ES-I3 (cell line): ENCODE results near the gene XIRP1.

Experiments
- H3K36me3 ChIP-seq: 2 replicates; pipeline ENCODE4 v1.6.1; 2013; ENCODE audit warnings: mild to moderate bottlenecking, low read length, control low read depth, moderate library complexity; ENCODE audit not compliant: insufficient read depth
- H3K4me1 ChIP-seq: 2 replicates; pipeline ENCODE4 v1.6.1; 2013; ENCODE audit warnings: mild to moderate bottlenecking, control low read depth, low read length; ENCODE audit not compliant: insufficient read depth
- H3K9ac ChIP-seq: 2 replicates; pipeline ENCODE4 v1.6.1; 2013; ENCODE audit warnings: low read depth, mild to moderate bottlenecking, low read length, moderate library complexity
- H3K9me3 ChIP-seq: 2 replicates; pipeline ENCODE4 v1.6.1; 2013; ENCODE audit warnings: mild to moderate bottlenecking, low read length, moderate library complexity; ENCODE audit not compliant: control insufficient read depth, insufficient read depth

Gene XIRP1

DNA sequence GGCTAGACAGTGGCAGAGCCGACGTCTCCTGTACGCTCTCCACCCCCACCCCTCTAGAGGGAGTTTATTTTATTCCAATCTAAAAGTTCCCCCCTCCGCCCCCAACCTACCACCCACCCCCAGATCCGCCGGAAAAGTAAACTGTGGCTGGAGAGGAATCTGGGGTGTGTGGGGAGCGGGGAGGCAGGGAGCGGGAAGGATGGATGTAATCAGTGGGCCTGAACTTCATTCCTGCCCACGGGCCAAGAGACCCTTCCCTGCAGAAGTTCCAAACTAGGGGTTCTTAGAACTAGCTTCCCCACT lies 38.5 kb downstream of the XIRP1 start:
- Histone ChIP-seq H3K9me3 (no peaks in the 10 kb centered on the region), H3K36me3 (no peaks in the 10 kb centered on the region), H3K4me1 (peaks cover 28% of the 10 kb centered on the region), H3K9ac (peak overlapping the region; percentile 59)

GRCh38 chr3:39150803-39151631 lies 41.4 kb downstream of the XIRP1 start:
- Histone ChIP-seq H3K9me3 (no peaks in the 10 kb centered on the region), H3K36me3 (no peaks in the 10 kb centered on the region), H3K4me1 (peaks cover 54% of the 10 kb centered on the region), H3K9ac (peak overlapping the region; percentile 63)

DNA sequence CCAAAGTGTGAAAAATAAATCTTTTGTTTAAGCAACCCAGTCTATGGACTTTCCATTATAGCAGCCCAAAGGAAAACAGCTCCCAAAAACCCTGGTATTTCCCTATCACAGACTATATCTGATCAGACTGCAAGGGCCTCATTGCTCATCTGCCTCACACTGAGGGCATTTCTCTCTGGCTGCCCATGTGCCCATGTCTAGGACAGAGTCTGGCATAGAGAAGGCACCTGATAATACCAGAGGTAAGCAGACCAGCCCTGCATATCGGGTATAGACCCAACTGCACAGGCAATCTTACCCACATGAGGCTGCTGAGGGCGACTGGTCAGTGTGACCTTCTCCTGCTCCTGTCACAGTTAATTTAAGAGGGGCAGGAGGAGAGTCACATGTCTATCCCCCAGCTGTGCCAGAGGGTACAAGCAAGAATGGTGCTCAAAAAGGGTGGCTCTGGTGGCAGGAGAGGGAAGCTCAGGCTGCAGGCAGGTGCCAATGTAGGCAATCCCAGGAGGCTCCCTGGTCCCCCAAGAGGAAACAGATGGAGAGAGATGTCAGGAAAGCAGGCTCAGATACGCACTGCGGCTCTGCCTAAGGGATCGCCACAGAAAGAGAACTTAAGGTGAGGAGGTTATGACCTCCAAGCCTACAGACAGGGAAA lies 42.1 kb downstream of the XIRP1 start:
- H3K9ac ChIP-seq = peak overlapping the region; percentile 63; the same call in 1 of the 2 replicates
- H3K36me3 ChIP-seq = no peaks in the 10 kb centered on the region
- peaks cover 54% of the 10 kb centered on the region for H3K4me1 ChIP-seq
- H3K9me3 ChIP-seq = no peaks in the 10 kb centered on the region

GRCh38 chr3:39149498-39150147 lies 42.8 kb downstream of the XIRP1 start:
- Histone ChIP-seq H3K4me1 (peaks cover 49% of the 10 kb centered on the region), H3K36me3 (no peaks in the 10 kb centered on the region), H3K9ac (no peak overlapping the region)

DNA sequence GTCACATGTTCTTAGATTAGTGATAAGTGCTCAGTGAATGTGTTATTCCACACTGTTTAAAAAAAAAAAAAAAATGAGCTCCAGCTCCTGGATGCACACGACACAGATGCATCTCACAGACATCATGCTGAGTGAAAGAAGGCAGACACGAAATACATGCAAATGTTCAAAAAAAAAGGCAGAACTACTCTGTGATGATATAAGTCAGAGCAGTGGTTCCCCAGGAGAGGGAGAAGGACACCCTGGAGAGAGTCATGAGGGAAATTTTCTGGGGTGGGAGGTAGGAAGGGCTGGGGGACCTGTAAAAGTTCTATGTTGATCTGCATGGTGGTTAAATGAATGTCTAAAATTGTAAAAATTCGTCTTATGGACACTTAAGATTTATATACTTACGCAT lies 43.3 kb downstream of the XIRP1 start:
- Histone ChIP-seq H3K4me1 (peaks cover 49% of the 10 kb centered on the region), H3K9ac (no peak overlapping the region), H3K36me3 (no peaks in the 10 kb centered on the region), H3K9me3 (no peaks in the 10 kb centered on the region)

More at GRCh38 chr3:39149498-39150147, 42.8 kb downstream of the XIRP1 start:
- no peaks in the 10 kb centered on the region for H3K9me3 ChIP-seq

DNA sequence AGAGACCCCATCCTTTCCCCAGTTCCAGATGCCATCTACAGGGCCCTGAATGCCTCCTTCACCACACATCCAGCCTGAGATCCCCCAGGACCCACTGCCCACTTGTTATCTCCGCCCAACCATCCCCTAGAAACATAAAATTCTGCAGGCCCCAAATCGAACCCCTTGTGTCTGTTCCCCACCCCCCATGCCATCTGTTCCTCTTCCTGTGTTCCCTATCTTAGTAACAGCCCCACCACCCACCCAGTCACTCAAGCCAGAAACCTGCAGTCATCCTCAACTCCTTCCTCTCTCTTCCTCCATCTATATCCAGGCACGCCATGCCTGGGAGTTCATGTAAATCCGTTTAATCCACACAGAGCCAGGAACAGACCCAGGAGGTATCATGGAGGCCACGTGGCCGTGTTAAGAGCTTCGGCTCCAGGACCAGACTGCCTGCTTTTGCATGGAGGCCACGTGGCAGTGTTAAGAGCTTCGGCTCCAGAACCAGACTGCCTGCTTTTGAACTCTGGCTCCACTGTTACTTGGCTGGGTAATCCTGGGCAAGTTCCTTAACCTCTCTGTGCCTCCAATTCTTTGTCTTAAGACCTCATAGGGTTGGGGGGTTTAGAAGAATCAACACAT lies 43.8 kb downstream of the XIRP1 start:
- Histone ChIP-seq H3K9me3 (no peaks in the 10 kb centered on the region), H3K36me3 (no peaks in the 10 kb centered on the region), H3K9ac (no peak overlapping the region), H3K4me1 (peaks cover 49% of the 10 kb centered on the region)

GRCh38 chr3:39147711-39148434 lies 44.5 kb downstream of the XIRP1 start:
- Histone ChIP-seq H3K9me3 (no peaks in the 10 kb centered on the region), H3K36me3 (no peaks in the 10 kb centered on the region), H3K4me1 (peaks cover 49% of the 10 kb centered on the region), H3K9ac (peak overlapping the region; percentile 22)

GRCh38 chr3:39146611-39147591 lies 45.5 kb downstream of the XIRP1 start:
- no peaks in the 10 kb centered on the region for H3K9me3 ChIP-seq
- H3K36me3 ChIP-seq = no peaks in the 10 kb centered on the region
- peaks cover 49% of the 10 kb centered on the region for H3K4me1 ChIP-seq
- H3K9ac ChIP-seq = peak overlapping the region; percentile 22

DNA sequence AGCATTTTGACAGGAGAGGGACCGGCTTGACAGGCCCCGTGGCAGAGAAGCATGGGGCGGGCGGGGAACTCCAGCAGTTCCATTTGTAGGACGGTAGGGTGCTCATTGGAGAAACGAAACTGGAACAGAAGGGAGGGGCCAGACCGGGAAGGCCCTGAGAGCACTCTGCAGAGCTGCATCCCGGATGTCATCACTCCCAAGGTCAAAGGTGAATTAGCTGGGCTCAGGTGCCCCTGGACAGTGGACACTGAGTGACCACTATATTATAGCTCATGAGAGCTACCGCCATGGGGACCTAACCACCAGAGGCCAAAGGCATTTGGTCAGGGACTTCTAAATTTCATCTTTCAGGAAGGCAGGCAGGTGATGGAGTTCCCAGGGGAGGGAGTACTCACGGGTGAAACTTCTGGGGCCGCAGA lies 46.3 kb downstream of the XIRP1 start:
- Histone ChIP-seq H3K4me1 (peaks cover 47% of the 10 kb centered on the region), H3K9ac (no peak overlapping the region)

GRCh38 chr3:39144748-39145380 lies 47.5 kb downstream of the XIRP1 start:
- Histone ChIP-seq H3K36me3 (no peaks in the 10 kb centered on the region), H3K9me3 (no peaks in the 10 kb centered on the region), H3K9ac (no peak overlapping the region), H3K4me1 (peaks cover 36% of the 10 kb centered on the region)

More for the DNA sequence above, 46.3 kb downstream of the XIRP1 start:
- no peaks in the 10 kb centered on the region for H3K36me3 ChIP-seq
- H3K9me3 ChIP-seq = no peaks in the 10 kb centered on the region

GRCh38 chr3:39144095-39144747 lies 48.2 kb downstream of the XIRP1 start:
- no peak overlapping the region for H3K9ac ChIP-seq
- no peaks in the 10 kb centered on the region for H3K9me3 ChIP-seq
- peaks cover 30% of the 10 kb centered on the region for H3K4me1 ChIP-seq
- no peaks in the 10 kb centered on the region for H3K36me3 ChIP-seq

GRCh38 chr3:39143051-39143885 lies 49.1 kb downstream of the XIRP1 start:
- Histone ChIP-seq H3K36me3 (no peaks in the 10 kb centered on the region), H3K4me1 (peaks cover 20% of the 10 kb centered on the region), H3K9ac (no peak overlapping the region), H3K9me3 (no peaks in the 10 kb centered on the region)
